Pancreas (tissue), 10 donors: ENCODE results near the gene RBFOX1. TPM values are rescaled to one million over a fixed set of nuclear protein-coding genes. Genes with fewer than 3 reads are reported as not detected.

Experiments
- ATAC-seq, 4 donors: fragments of 200-7000 bp; cut with Tn5 transposase; one replicate each; pipeline versions ENCODE4 v1.8.0 to v1.9.1; 2020; ENCODE audit warnings: mild to moderate bottlenecking in 4 of 4, moderate library complexity in 4 of 4
- DNase-seq, 6 donors: peaks; one replicate each; pipeline ENCODE4 v3.0.0-alpha.2; 2020
- FAIRE-seq: peaks from 2 replicates; lab custom pipeline; 2012; peaks lifted over from hg19 to GRCh38; lab: Jason Lieb, UNC
- H3K27ac ChIP-seq, 4 donors: fragments of 200-600 bp; sonication (generic); 1 replicate in 3 of 4; 2 replicates in 1 of 4; pipeline versions ENCODE4 v1.5.0 to v1.8.0; 2020
- H3K27me3 ChIP-seq, 4 donors: fragments of 200-600 bp; one replicate each; pipeline ENCODE4 v1.8.0; 2021
- H3K36me3 ChIP-seq, 3 donors: fragments of 200-600 bp; sonication (generic) in 1 of 3; one replicate each; pipeline versions ENCODE4 v1.5.0 to v1.8.0; 2020 to 2021
- H3K4me1 ChIP-seq, 3 donors: fragments of 200-600 bp; one replicate each; pipeline ENCODE4 v1.8.0; 2021
- H3K4me3 ChIP-seq, 4 donors: fragments of 200-600 bp; sonication (generic) in 2 of 4; one replicate each; pipeline versions ENCODE4 v1.5.0 to v1.8.0; 2020 to 2021
- H3K9me3 ChIP-seq, 4 donors: fragments of 200-600 bp; one replicate each; pipeline ENCODE4 v1.8.0; 2021
- WGBS, 2 donors: extraction: QIAGEN DNeasy Blood & Tissue Kit; methylation state at CpG; one replicate each; pipeline ENCODE4 v1.1.7; 2013; 5-methylcytosine and 5-hydroxymethylcytosine counted together
- intact Hi-C, 3 donors: fragments of 100-400 bp; cut with DNase I; formaldehyde crosslinking; loops; one replicate each; pipeline versions ENCODE4 v1.11.1 to v1.14.2; 2022
- polyA plus RNA-seq, 2 donors: library from polyadenylated mRNA; stranded (reverse); fragments of 200-250 nt; gene quantifications; one replicate each; pipeline ENCODE4 v1.2.3, GENCODE V29; 2013
- total RNA-seq, 6 donors: library from RNA; stranded (reverse); fragmentation: NEBNext Ultra II Directional in 4 of 6; extraction: Animal tissue kit (Norgen Biotek cat#: 25700) in 4 of 6; gene quantifications; one replicate each; pipeline versions ENCODE4 v1.2.1 to v1.2.4, GENCODE V29; 2021 to 2023
- TF ChIP-seq, protein P1 (sequence below), 4 donors: fragments of 200-600 bp; sonication (generic) in 3 of 4; IDR thresholded peaks; one replicate each; pipeline versions ENCODE4 v1.5.0 to v1.8.0; 2021; ENCODE audit warnings: antibody characterized with exemption in 4 of 4
- donor health status: healthy with polysubstance abuse.
- donor health status: DM: no; HTN: no; CAD: no; lungs with moderate emphysema.
- donor health status: DM: no; HTN: no; CAD: no.
- donor health status: control.
- donor health status: control.
- donor health status: Bipolar disorder and iron deficiency.
- donor health status: DM: yes; HTN: yes; CAD: no.
- donor health status: DM: no; HTN: no; CAD: no.
- donor health status: DM: no; HTN: no; CAD: no.
- donor health status: DM: yes; HTN: yes; CAD: no.

Gene RBFOX1
- total and polyA plus RNA-seq, 8 donors = 0.12 to 0.28 (median 0.15) TPM; not detected in 3

DNA sequence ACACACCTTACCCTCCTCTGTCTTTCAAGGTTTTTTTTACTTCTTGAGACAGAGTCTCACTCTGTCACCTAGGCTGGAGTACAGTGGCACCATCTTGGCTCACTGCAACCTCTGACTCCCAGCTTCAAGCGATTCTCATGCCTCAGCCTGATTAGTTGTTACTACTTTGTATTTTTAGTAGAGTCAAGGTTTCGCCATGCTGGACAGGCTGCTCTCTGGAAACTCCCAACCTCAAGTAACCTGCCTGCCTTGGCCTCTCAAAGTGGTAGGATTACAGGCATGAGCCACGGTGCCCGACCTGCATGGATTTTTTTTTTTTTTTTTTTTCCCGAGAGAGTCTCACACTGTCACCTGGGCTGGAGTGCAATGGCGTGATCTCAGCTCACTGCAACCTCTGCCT lies 273.2 kb downstream of the RBFOX1 start:
- no peaks in the 10 kb centered on the region for H3K4me1 ChIP-seq
- ATAC-seq (no peak), DNase-seq (no peak), FAIRE-seq (no peak)
- H3K27ac ChIP-seq = no peak overlapping the region
- intact Hi-C loops = no loop called here
- H3K9me3 ChIP-seq = no peaks in the 10 kb centered on the region
- TF ChIP-seq, protein P1, sequence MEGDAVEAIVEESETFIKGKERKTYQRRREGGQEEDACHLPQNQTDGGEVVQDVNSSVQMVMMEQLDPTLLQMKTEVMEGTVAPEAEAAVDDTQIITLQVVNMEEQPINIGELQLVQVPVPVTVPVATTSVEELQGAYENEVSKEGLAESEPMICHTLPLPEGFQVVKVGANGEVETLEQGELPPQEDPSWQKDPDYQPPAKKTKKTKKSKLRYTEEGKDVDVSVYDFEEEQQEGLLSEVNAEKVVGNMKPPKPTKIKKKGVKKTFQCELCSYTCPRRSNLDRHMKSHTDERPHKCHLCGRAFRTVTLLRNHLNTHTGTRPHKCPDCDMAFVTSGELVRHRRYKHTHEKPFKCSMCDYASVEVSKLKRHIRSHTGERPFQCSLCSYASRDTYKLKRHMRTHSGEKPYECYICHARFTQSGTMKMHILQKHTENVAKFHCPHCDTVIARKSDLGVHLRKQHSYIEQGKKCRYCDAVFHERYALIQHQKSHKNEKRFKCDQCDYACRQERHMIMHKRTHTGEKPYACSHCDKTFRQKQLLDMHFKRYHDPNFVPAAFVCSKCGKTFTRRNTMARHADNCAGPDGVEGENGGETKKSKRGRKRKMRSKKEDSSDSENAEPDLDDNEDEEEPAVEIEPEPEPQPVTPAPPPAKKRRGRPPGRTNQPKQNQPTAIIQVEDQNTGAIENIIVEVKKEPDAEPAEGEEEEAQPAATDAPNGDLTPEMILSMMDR (IDR thresholded peaks at IDR 0.05) = no peak
- 58 to 60% methylated on average over 6 of the region's 6 CpGs for WGBS, 2 donors
- H3K27me3 ChIP-seq = no peaks in the 10 kb centered on the region
- H3K4me3 ChIP-seq = no peak overlapping the region
- H3K36me3 ChIP-seq = no peaks in the 10 kb centered on the region

DNA sequence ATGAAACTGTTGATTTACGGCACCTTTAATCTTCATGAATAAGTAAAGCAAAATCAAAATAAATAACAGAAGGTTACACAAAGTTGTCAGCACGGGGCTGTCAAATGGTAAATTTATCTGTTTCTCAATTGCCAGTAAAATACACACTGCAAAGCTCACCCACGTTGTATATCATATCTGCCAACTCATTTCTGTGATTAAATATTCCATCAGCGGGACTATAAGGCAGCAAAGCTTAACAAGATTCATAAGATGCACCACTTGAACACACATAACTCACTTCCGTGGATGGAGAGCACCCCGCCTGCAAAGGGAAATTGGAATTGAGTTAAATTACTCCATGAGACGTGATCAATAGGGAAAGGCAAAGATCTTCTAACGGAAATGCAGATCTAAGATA lies 280.0 kb downstream of the RBFOX1 start:
- FAIRE-seq = no peak
- ATAC-seq = no peak
- no peak overlapping the region for H3K4me3 ChIP-seq
- no peaks in the 10 kb centered on the region for H3K27me3 ChIP-seq
- TF ChIP-seq, protein P1 (IDR thresholded peaks at IDR 0.05) = no peak
- 45 to 59% methylated on average over 8 of the region's 8 CpGs for WGBS, 2 donors
- H3K9me3 ChIP-seq = no peaks in the 10 kb centered on the region
- no peak for DNase-seq
- no peak overlapping the region for H3K27ac ChIP-seq
- intact Hi-C loops = loop anchor here in 1 of 3 donors (10.0 kb wide), 2 partner anchors 58 to 62 kb away; no protein-coding TSS in a partner anchor
- H3K4me1 ChIP-seq = no peaks in the 10 kb centered on the region
- H3K36me3 ChIP-seq = no peaks in the 10 kb centered on the region

DNA sequence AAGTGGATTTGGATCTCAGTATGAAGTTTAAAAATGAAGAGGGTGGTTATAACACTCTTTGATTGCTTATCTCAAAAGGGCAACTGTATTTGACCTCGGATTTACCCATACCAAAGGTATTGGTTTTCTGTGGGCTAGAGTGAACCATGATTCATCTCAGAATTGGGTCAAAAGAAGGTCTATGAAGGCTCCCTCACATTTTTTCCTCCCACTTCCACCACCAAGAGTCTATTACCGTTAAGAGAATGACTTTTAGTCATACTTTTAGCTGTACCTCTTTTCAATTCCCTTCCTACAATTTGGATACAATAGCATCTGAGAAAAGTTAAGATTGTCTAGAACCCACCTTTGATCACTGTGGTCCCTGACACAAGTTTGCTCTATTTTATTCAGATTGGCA lies 280.9 kb downstream of the RBFOX1 start:
- TF ChIP-seq, protein P1 (IDR thresholded peaks at IDR 0.05) = no peak
- WGBS, 2 donors = 36 to 48% methylated on average over 2 of the region's 2 CpGs
- H3K36me3 ChIP-seq = no peaks in the 10 kb centered on the region
- no peak overlapping the region for H3K4me3 ChIP-seq
- H3K27ac ChIP-seq = no peak overlapping the region
- intact Hi-C loops = loop anchor here in 1 of 3 donors (10.0 kb wide), 2 partner anchors 59 to 61 kb away; no protein-coding TSS in a partner anchor
- H3K27me3 ChIP-seq = peaks cover 0 to 3% (median 0%) of the 10 kb centered on the region in 4 donors
- no peaks in the 10 kb centered on the region for H3K4me1 ChIP-seq
- ATAC-seq (no peak), FAIRE-seq (no peak), DNase-seq (no peak)
- H3K9me3 ChIP-seq = no peaks in the 10 kb centered on the region

- no peaks in the 10 kb centered on the region for H3K9me3 ChIP-seq
- intact Hi-C loops = loop anchor here in 1 of 3 donors (10.0 kb wide), 2 partner anchors 59 to 61 kb away; no protein-coding TSS in a partner anchor
- no peaks in the 10 kb centered on the region for H3K4me1 ChIP-seq
- TF ChIP-seq, protein P1 (IDR thresholded peaks at IDR 0.05) = no peak
- H3K27ac ChIP-seq = no peak overlapping the region
- DNase-seq = no peak
- FAIRE-seq = no peak
- 41 to 44% methylated on average over 7 of the region's 7 CpGs for WGBS, 2 donors
- H3K27me3 ChIP-seq = peaks cover 0 to 3% (median 0%) of the 10 kb centered on the region in 4 donors
- ATAC-seq = no peak
- H3K36me3 ChIP-seq = no peaks in the 10 kb centered on the region
- H3K4me3 ChIP-seq = no peak overlapping the region
Observed at GRCh38 chr16:7614021-7614795, 281.6 kb downstream of the RBFOX1 start.

DNA sequence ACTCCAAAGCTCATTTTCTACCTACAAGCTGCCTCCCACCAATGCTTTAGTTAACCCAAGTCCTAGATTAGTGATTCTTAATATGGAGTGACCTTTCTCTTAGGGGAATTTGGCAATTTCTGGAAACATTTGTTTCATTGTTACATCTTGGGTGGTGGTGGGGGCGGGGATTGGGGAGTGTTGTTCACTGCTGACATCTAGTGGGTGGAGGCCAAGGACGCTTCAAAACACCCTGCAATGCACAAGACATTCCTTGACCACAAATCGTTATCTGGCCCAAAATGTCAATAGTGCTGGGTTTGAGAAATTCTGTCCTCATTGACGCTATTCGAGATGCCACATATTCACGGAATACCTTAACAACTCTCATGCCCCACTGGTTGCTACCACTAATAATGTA lies 282.9 kb downstream of the RBFOX1 start:
- Histone ChIP-seq H3K4me3 (no peak overlapping the region), H3K36me3 (no peaks in the 10 kb centered on the region), H3K4me1 (no peaks in the 10 kb centered on the region), H3K27me3 (peaks cover 0 to 3% (median 0%) of the 10 kb centered on the region in 4 donors), H3K27ac (no peak overlapping the region), H3K9me3 (no peaks in the 10 kb centered on the region)
- WGBS, 2 donors = 66 to 81% methylated on average over 6 of the region's 6 CpGs
- DNase-seq (no peak), FAIRE-seq (no peak), ATAC-seq (no peak)
- TF ChIP-seq, protein P1 (IDR thresholded peaks at IDR 0.05) = no peak
- intact Hi-C loops = loop anchor here in 1 of 3 donors (10.0 kb wide), 2 partner anchors 59 to 61 kb away; no protein-coding TSS in a partner anchor
